DMS 273 (cell line): ENCODE data around the gene OR51G1.
"Not testable (repeated sequence)": the region's sequence is repeated elsewhere in the genome, so short reads cannot be mapped to it uniquely, and the experiment has no call there.

ENCODE experiments used
- DNase-seq: peaks from one replicate; lab custom pipeline; 2025; ENCODE audit not compliant: unreplicated experiment; lab: John Stamatoyannopoulos, UW

OR51G1 gene, protein sequence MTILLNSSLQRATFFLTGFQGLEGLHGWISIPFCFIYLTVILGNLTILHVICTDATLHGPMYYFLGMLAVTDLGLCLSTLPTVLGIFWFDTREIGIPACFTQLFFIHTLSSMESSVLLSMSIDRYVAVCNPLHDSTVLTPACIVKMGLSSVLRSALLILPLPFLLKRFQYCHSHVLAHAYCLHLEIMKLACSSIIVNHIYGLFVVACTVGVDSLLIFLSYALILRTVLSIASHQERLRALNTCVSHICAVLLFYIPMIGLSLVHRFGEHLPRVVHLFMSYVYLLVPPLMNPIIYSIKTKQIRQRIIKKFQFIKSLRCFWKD

GRCh38 chr11:4924239-4924638 lies at the start of gene OR51G1:
Gene OR51G1 (minus strand): TSS chr11:4924339. CDS start chr11:4924339, 0 bp downstream.
- DNase-seq = no peak

DNA sequence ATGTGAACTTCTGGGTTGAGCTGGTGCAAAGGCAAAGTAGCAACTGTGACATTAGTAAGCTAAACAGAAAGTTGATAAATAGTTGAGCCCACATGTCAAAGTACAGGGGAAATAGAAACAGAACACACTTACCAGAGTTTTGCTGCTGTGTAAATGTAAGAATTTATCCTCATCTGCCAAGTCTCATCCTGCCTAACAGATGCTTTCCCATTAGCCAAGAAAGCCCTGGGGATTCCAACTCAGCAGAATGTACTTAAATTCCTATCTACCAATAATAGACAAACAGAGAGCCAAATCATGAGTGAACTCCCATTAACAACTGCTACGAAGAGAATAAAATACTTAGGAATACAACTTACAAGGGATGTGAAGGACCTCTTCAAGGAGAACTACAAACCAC lies 38.7 kb upstream of the OR51G1 start:
- no peak for DNase-seq

- no peak for DNase-seq
Observed at GRCh38 chr11:4960877-4961276, 36.7 kb upstream of the OR51G1 start.

DNA sequence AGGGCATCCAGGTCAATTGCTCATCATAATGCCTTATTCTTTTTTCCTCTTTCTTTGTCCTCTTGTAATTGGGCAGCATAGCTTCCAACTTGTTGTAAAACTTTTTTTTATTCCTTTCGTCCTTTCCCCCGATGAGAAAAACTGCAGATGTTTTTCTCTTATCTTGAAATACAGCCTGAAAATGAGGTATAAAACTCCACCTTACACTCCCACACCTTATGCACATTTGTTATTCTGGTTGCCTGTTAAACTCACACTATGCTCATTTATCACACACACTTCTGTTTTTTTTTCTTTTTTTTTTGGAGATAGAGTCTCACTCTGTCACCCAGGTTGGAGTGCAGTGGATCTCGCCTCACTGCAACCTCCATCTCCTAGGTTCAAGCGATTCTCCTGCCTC lies 33.3 kb upstream of the OR51G1 start:
- DNase-seq = no peak

DNA sequence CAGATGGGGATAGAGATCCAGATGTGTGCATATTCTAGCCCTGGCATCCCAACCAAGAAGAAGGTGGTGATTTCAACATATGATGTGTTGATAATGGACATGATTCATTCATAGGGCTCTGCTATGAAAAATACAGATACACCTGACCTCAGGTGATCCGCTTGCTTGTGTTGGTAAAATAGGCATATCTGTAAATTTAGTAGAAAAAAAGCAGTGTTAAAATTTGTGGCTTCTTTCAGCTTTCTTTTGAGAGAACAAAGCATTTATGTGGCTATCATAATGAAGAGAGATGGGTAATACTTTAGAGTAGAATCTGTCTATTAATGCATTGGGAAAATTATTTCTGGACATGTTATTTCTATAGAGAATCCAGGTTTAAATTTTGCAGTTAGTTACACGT lies 31.5 kb upstream of the OR51G1 start, which contains the start of gene OR51A2:
Gene OR51A2 (minus strand): TSS at position 101 of the 400 bp plus-strand sequence. CDS start 0 bp downstream, at position 101.
- not testable (repeated sequence) for DNase-seq

- DNase-seq = no peak
Observed at GRCh38 chr11:4947505-4947904, 23.4 kb upstream of the OR51G1 start, which contains the start of gene OR51A4. Gene OR51A4 (minus strand): TSS chr11:4947605. CDS start chr11:4947100, 505 bp downstream.

DNA sequence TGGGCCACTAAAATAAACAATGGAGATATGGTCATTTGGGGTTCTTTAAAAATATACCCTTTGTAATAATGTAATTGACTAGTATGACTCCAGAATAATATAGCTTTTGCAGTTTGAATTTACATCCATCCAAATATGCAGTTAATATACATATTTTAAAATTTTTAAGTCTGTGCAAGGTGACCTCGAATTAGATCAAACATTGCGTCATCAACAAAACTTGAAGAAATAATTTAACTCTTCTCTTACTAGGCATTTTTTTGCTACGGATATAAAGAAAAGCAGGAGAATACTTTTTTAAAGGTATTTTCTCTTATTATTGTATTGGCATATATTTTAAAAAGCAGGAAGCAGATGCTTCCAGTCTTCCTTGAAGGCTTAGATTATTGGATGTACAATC lies 12.6 kb upstream of the OR51G1 start:
- no peak for DNase-seq

DNA sequence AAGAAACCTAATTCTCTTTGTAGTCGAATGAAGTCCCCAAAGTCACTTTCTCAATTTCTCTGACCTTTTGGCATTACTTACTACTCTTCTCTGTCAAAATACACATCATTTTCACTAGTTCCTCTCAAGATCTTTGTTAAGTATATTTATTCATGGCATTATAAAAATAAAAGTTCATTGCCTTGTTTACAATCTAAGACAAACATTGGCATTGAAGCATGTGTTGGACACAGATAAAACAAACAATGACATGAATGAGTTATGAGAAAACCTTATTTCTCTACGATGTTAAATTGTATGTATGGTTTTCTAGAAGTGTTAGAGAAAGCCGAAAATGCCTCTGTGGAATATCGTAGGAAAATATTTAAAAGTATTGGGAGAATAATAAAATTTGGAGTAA lies 8.6 kb upstream of the OR51G1 start:
- no peak for DNase-seq

- DNase-seq = no peak
Observed at GRCh38 chr11:4926608-4927007, 2.5 kb upstream of the OR51G1 start.

DNA sequence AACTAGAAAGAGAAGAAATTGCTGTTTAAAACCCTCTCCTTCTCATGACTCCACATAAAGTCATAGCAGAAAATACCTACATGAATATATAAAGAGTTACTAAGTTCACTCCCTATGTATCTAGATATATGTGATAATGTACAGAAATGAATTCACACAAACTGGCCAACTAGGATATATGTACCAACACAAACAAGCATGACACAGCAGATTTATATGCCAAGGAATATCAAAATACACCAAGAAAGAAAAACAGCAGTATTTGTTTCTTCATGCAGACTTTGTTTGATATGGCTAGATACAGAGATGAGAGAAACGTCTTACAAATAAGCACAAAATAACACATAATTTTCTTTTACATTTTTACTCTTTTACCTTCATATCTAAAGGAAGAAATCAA lies 1.8 kb downstream of the OR51G1 start:
- DNase-seq = no peak

- no peak for DNase-seq
Observed at GRCh38 chr11:4921796-4922195, 2.3 kb downstream of the OR51G1 start.

DNA sequence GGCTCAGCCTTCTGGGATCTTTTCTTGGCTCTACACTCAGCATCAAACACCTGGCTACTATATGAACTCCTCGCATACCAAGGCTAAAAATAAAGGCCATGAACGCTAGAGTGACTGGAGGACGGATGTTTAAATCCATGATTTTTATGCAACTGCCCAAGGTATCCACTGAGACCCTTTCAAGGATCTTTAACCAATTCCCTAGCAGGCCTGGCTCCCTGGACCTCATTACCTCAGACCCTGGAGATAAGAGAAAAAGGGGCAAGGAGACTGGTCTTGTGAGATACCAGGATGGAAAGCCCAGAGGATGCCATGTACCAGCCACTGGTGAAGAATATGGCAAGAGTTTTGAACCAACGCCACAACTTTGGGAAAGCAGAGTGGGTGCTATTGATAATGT lies 4.9 kb downstream of the OR51G1 start, which contains the start of gene OR51G2:
Gene OR51G2 (minus strand): TSS at position 101 of the 400 bp plus-strand sequence. CDS start 3,687 bp downstream, outside the sequence.
- no peak for DNase-seq

GRCh38 chr11:4916581-4916980 lies 7.6 kb downstream of the OR51G1 start:
- no peak for DNase-seq

DNA sequence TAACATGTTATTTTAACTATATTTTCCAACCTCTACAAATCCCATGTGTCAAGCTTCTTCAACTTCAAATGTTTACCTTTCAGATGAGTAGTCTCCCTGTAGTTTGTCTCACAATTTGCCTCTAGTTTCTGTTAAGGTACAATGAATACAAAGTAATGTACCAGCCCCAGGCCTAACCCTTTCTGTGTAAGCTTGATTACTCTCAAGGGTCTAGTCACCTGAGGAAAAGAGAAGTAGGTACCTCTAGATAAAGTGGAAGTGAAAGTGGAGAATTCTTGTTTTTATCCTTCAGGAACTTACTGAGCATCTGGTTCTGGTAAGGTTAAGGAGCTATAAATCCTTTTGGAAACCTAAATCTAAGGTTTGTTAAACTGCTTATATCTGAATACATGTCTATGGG lies 20.7 kb downstream of the OR51G1 start, which contains the start of gene OR51A7:
Gene OR51A7 (plus strand): TSS at position 300 of the 400 bp plus-strand sequence. CDS start 3,587 bp downstream, outside the sequence.
- no peak for DNase-seq

- DNase-seq = no peak
Observed at GRCh38 chr11:4891996-4892640, 32.0 kb downstream of the OR51G1 start.

DNA sequence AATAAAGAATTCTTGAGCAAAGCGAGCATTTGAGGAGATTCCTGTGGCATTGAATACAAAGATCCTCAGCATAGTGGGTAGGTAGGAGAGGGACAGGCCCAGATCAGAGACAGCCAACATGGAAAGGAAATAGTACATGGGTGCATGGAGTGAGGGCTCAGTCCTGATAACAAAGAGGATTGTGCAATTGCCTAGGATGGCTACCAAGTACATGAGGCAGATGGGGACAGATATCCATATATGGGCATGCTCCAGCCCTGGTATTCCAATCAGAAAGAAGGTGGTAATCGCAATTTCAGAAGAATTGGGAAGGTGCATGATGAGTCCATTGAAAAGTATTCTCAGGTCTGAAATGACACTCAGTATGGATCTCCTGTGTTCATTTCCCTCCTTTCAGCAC lies 33.9 kb downstream of the OR51G1 start:
- no peak for DNase-seq

GRCh38 chr11:4887591-4887990 lies 36.5 kb downstream of the OR51G1 start:
- DNase-seq = no peak

DNA sequence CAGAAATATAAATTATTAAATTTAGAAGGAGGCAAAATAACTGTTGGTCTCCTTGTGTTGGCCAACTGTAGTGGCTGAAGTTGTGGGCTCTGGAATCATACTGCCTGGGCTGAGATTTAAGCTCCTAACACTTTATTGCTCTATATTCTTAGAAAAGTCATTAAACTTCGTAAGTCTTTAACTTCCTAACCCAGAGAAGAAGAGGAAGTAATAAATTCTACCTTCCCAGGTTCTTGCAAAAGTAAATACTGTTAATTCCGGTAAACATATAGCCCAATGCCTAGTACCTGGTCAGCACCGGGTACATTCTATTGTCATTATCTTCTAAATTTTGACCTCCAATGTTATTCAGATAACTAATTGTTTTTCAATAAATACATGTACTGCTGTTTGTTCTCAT lies 38.0 kb downstream of the OR51G1 start:
- no peak for DNase-seq

- no peak for DNase-seq
Observed at GRCh38 chr11:4884361-4884760, 39.8 kb downstream of the OR51G1 start.

DNA sequence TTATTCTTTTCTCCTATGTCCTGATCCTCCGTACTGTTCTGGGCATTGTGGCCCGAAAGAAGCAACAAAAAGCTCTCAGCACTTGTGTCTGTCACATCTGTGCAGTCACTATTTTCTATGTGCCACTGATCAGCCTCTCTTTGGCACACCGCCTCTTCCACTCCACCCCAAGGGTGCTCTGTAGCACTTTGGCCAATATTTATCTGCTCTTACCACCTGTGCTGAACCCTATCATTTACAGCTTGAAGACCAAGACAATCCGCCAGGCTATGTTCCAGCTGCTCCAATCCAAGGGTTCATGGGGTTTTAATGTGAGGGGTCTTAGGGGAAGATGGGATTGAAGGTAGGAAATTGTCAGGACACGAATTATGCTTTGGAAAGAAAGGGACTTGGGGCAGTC lies 41.6 kb downstream of the OR51G1 start:
- no peak for DNase-seq

GRCh38 chr11:4881860-4882500 lies 42.2 kb downstream of the OR51G1 start, which contains the start of gene OR51T1:
Gene OR51T1 (plus strand): TSS chr11:4881900. CDS start chr11:4881900, 0 bp downstream.
- DNase-seq = no peak

GRCh38 chr11:4881188-4881587 lies 43.0 kb downstream of the OR51G1 start:
- no peak for DNase-seq
